Right lobe of liver (tissue), 6 donors: ENCODE data around the gene ANKRD9. TPM values are rescaled to one million over a fixed set of nuclear protein-coding genes. Genes with fewer than 3 reads are reported as not detected.

Experiments used
- ATAC-seq, 4 donors: fragments of 200-7000 bp; cut with Tn5 transposase; one replicate each; pipeline ENCODE4 v1.9.1; 2020; ENCODE audit warnings: mild to moderate bottlenecking in 4 of 4, moderate library complexity in 4 of 4
- DNase-seq, 3 donors: peaks; one replicate each; pipeline ENCODE4 v3.0.0-alpha.2; 2020
- H3K27ac ChIP-seq, 3 donors: fragments of 200-600 bp; one replicate each; pipeline ENCODE4 v1.8.0; 2022
- H3K27me3 ChIP-seq, 2 donors: fragments of 200-600 bp; one replicate each; pipeline ENCODE4 v1.8.0; 2022
- H3K36me3 ChIP-seq, 4 donors: fragments of 200-600 bp; sonication (generic) in 1 of 4; one replicate each; pipeline versions ENCODE4 v1.5.1 to v1.8.0; 2017 to 2022; ENCODE audit warnings: control low read depth in 1 of 4
- H3K4me1 ChIP-seq, 4 donors: fragments of 200-600 bp; sonication (generic) in 1 of 4; one replicate each; pipeline versions ENCODE4 v1.5.1 to v1.8.0; 2017 to 2022; ENCODE audit warnings: control low read depth in 1 of 4
- H3K4me3 ChIP-seq, 3 donors: fragments of 200-600 bp; one replicate each; pipeline ENCODE4 v1.8.0; 2022
- H3K9me3 ChIP-seq, 4 donors: fragments of 200-600 bp; sonication (generic) in 1 of 4; one replicate each; pipeline versions ENCODE4 v1.5.1 to v1.8.0; 2017 to 2022; ENCODE audit warnings: control low read depth in 1 of 4
- CTCF ChIP-seq, 4 donors: fragments of 200-600 bp in 3 of 4; fragments of 450-650 bp in 1 of 4; IDR thresholded peaks; one replicate each; pipeline versions ENCODE4 v1.5.1 to v1.8.0; 2016 to 2022; ENCODE audit warnings: antibody characterized with exemption in 4 of 4, mild to moderate bottlenecking in 2 of 4
- POLR2A ChIP-seq: fragments of 450-650 bp; IDR thresholded peaks from one replicate; pipeline ENCODE4 v1.6.1; 2017; ENCODE audit warnings: antibody characterized with exemption, mild to moderate bottlenecking
- WGBS: methylation state at CpG from one replicate; pipeline ENCODE4 v1.1.6; 2018; ENCODE audit warnings: low coverage, low lambda C conversion rate; ENCODE audit not compliant: insufficient coverage; ENCODE audit errors: missing lambda C conversion rate; 5-methylcytosine and 5-hydroxymethylcytosine counted together
- intact Hi-C, 2 donors: fragments of 100-400 bp; cut with DNase I; formaldehyde crosslinking; loops; one replicate each; pipeline versions ENCODE4 v1.11.2 to v1.14.1; 2022
- total RNA-seq, 6 experiments: library from RNA; depleted of rRNA in 2 of 6; stranded (reverse); fragments of >200 nt in 2 of 6; fragmentation: NEBNext Ultra II Directional in 3 of 6; extraction: Animal tissue kit (Norgen Biotek cat#: 25700) in 3 of 6; gene quantifications; one replicate each; pipeline versions ENCODE4 v1.1.0 to v1.2.4, GENCODE V29; 2016 to 2023
- donor health status: DM: no; HTN: yes; CAD: no.
- donor health status: DM: no; HTN: no; CAD: no.
- donor health status: DM: no; HTN: no; CAD: no.
- donor health status: DM: no; HTN: yes; CAD: no.
- donor health status: DM: no; HTN: yes; CAD: no.

ANKRD9 gene
- total RNA-seq, 6 experiments from 2014 or later = 7.5 to 33.8 (median 8.9) TPM

- H3K4me3 ChIP-seq = no peak overlapping the region
- H3K4me1 ChIP-seq = peaks cover 0 to 11% (median 3%) of the 10 kb centered on the region in 4 donors
- H3K9me3 ChIP-seq = no peaks in the 10 kb centered on the region
- TF ChIP-seq CTCF (IDR thresholded peaks at IDR 0.05) (no peak), POLR2A (no peak)
- DNase-seq (no peak), ATAC-seq (no peak)
- no peaks in the 10 kb centered on the region for H3K36me3 ChIP-seq
- 87% methylated on average over 9 of the region's 12 CpGs for WGBS
- no peak overlapping the region for H3K27ac ChIP-seq
- intact Hi-C loops = no loop called here
- H3K27me3 ChIP-seq = no peaks in the 10 kb centered on the region
Observed at GRCh38 chr14:102525929-102526497, 16.4 kb upstream of the ANKRD9 start.

GRCh38 chr14:102525219-102525928 is 15.8 kb upstream of the ANKRD9 start:
- peaks cover 0 to 8% (median 3%) of the 10 kb centered on the region in 4 donors for H3K4me1 ChIP-seq
- ATAC-seq = peak; percentile 2 to 41 (median 10)
- H3K27me3 ChIP-seq = no peaks in the 10 kb centered on the region
- intact Hi-C loops = no loop called here
- no peaks in the 10 kb centered on the region for H3K36me3 ChIP-seq
- no peak for TF ChIP-seq CTCF (IDR thresholded peaks at IDR 0.05)
- no peak for TF ChIP-seq POLR2A
- WGBS = 9% methylated on average over 11 of the region's 11 CpGs
- no peak for DNase-seq
- H3K9me3 ChIP-seq = no peaks in the 10 kb centered on the region
- H3K4me3 ChIP-seq = peak overlapping the region; percentile 36 to 77 (median 50)
- peak overlapping the region; percentile 21 to 70 (median 37) for H3K27ac ChIP-seq

- 1% methylated on average over 20 of the region's 32 CpGs for WGBS
- no peaks in the 10 kb centered on the region for H3K9me3 ChIP-seq
- ATAC-seq (peak; percentile 97 to 99 (median 98)), DNase-seq (peak; percentile 99)
- H3K27ac ChIP-seq = peak overlapping the region; percentile 21 to 70 (median 37)
- peaks cover 0 to 6% (median 3%) of the 10 kb centered on the region in 4 donors for H3K4me1 ChIP-seq
- TF ChIP-seq POLR2A = peak; percentile 70
- TF ChIP-seq CTCF (IDR thresholded peaks at IDR 0.05) = peak; percentile 99 to 100 (median 99)
- H3K36me3 ChIP-seq = no peaks in the 10 kb centered on the region
- intact Hi-C loops = no loop called here
- no peaks in the 10 kb centered on the region for H3K27me3 ChIP-seq
- H3K4me3 ChIP-seq = peak overlapping the region; percentile 36 to 77 (median 50)
Observed at GRCh38 chr14:102524451-102525218, 15.1 kb upstream of the ANKRD9 start.

- ATAC-seq = peak in 1 of 4 donors; percentile 1
- Histone ChIP-seq H3K36me3 (no peaks in the 10 kb centered on the region), H3K27ac (peak overlapping the region in 2 of 3 donors; percentile 11 to 70), H3K4me1 (peaks cover 0 to 6% (median 3%) of the 10 kb centered on the region in 4 donors), H3K4me3 (peak overlapping the region; percentile 36 to 77 (median 50)), H3K9me3 (no peaks in the 10 kb centered on the region), H3K27me3 (no peaks in the 10 kb centered on the region)
- TF ChIP-seq CTCF (IDR thresholded peaks at IDR 0.05) = no peak
- TF ChIP-seq POLR2A = no peak
- DNase-seq = peak in 1 of 3 donors; percentile 62
- 38% methylated on average over 9 of the region's 34 CpGs for WGBS
- intact Hi-C loops = no loop called here
Observed at GRCh38 chr14:102523569-102524450, 14.2 kb upstream of the ANKRD9 start.
